Thyroid gland (tissue), 4 donors: ENCODE results near the gene ACACA.

Experiments used
- CTCF ChIP-seq, 6 experiments: fragments of 200-600 bp in 3 of 6; fragments of 450-650 bp in 3 of 6; sonication (generic) in 3 of 6; IDR thresholded peaks; one replicate each; pipeline ENCODE4 v1.5.1; 2016 to 2019; ENCODE audit warnings: antibody characterized with exemption in 6 of 6, mild to moderate bottlenecking in 2 of 6, inconsistent platforms in 1 of 6, moderate library complexity in 1 of 6
- POLR2A ChIP-seq, 2 donors: fragments of 450-650 bp; IDR thresholded peaks; one replicate each; pipeline ENCODE4 v1.6.1; 2017; ENCODE audit warnings: antibody characterized with exemption in 2 of 2, mild to moderate bottlenecking in 2 of 2, moderate library complexity in 1 of 2

DNA sequence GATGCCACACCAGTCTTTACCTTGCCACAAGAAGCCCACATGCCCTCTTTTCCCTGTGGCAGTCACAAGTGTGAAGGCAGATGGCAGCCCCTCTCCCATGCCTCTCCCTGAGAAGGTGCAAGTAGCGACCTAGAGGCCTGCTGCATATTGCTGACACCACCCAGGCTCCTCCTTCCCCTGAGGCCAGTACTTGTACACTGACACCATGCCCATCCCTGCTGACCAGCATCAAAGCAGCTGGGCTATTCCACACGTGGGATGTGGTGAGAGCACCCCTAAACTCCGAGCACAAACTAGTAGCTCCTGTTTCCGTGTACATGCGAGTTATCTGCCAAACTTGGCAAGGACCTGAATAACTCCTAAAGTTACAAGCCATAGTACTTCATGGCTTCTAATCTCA, 308.5 kb downstream of the ACACA start:
- TF ChIP-seq CTCF (IDR thresholded peaks at IDR 0.05) (no peak), POLR2A (IDR thresholded peaks at IDR 0.05) (no peak)
